Coronary artery (tissue), 2 donors: Measurements from ENCODE around the gene TIMP1.

ENCODE experiments used
- DNase-seq: peaks from one replicate; pipeline ENCODE4 v3.0.0-alpha.2; 2017; ENCODE audit warnings: low spot score
- H3K27ac ChIP-seq, 2 donors: fragments of 200-600 bp; sonication (generic); one replicate each; pipeline ENCODE4 v1.5.1; 2016 to 2019
- H3K4me3 ChIP-seq: fragments of 200-600 bp; sonication (generic); 2 replicates; pipeline ENCODE4 v1.5.1; 2016; ENCODE audit warnings: mild to moderate bottlenecking, moderate library complexity
- TF ChIP-seq, protein P1 (sequence below): fragments of 200-600 bp; sonication (generic); IDR thresholded peaks from one replicate; pipeline ENCODE4 v1.5.1; 2019; ENCODE audit warnings: antibody characterized with exemption

The TIMP1 gene

GRCh38 chrX:47581731-47582647, at the start of gene TIMP1:
TIMP1 (plus strand) TSS chrX:47582436; CDS start chrX:47583416, 980 bp downstream.
- TF ChIP-seq, protein P1, sequence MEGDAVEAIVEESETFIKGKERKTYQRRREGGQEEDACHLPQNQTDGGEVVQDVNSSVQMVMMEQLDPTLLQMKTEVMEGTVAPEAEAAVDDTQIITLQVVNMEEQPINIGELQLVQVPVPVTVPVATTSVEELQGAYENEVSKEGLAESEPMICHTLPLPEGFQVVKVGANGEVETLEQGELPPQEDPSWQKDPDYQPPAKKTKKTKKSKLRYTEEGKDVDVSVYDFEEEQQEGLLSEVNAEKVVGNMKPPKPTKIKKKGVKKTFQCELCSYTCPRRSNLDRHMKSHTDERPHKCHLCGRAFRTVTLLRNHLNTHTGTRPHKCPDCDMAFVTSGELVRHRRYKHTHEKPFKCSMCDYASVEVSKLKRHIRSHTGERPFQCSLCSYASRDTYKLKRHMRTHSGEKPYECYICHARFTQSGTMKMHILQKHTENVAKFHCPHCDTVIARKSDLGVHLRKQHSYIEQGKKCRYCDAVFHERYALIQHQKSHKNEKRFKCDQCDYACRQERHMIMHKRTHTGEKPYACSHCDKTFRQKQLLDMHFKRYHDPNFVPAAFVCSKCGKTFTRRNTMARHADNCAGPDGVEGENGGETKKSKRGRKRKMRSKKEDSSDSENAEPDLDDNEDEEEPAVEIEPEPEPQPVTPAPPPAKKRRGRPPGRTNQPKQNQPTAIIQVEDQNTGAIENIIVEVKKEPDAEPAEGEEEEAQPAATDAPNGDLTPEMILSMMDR, result no peak
- peak within 1 kb of the TSS; percentile 83 for H3K4me3 ChIP-seq
- peak within 1 kb of the TSS; percentile 59 to 93 for H3K27ac ChIP-seq
- peak; percentile 93 for DNase-seq

DNA sequence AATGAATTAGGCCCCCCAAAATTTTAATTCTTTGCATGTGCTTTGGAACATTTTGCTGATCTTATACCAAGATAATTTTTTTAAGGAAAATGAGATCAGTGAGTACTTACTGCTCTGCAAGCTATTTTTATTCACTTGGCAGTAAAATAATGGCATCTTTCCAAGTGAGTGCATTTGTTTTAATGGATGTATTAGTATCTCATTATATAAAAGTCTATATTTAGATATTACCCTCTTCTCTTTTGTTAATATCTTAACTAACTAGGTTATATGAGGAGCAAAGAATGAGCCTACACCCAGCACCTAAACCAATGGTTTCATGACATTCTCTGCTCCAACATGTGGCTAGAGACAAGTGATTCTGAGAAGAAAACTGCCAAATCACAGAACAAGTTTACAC, 42.4 kb upstream of the TIMP1 start:
- TF ChIP-seq, protein P1, result no peak
- Histone ChIP-seq H3K27ac (peak overlapping the region in 1 of 2 donors; percentile 59), H3K4me3 (no peak overlapping the region)
- no peak for DNase-seq

DNA sequence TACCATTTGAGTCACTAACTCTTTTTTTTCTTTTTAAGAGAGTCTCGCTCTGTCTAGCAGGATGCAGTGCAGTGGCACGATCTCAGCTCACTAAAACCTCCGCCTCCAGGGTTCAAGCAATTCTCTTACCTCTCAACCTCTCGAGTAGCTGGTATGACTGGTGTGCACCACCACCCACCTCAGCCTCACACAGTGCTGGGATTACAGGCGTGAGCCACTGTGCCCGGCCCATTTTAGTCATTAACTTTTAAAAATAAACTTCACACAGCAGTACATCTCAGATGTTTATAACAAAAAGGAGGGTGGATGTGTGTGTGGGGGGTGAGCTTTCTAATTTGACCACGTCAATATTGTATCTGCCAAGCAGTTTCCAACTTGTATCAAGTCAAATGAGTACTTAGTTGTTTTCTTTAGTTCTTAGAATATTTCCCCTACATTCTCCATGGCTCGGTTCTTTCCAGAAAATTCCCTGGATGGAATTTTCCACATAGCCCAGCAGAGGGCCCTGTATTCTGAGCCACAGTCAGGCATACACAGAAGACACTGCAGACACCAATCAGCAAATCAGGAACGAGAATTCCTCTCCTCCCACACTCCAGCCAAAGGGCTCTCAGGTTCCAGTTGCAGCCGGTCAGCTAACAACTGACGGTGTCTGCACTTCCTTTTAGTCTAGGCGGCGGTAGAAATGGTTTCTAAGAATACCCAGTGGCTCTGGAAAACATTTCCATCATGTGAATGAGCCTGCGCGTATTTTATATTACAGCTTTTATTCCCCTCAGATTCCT, 41.3 kb upstream of the TIMP1 start:
- DNase-seq, result peak; percentile 85
- TF ChIP-seq, protein P1, result peak; percentile 35
- Histone ChIP-seq H3K27ac (peak overlapping the region; percentile 46 to 82), H3K4me3 (no peak overlapping the region)

- Histone ChIP-seq H3K27ac (no peak overlapping the region), H3K4me3 (no peak overlapping the region)
- TF ChIP-seq, protein P1, result no peak
- DNase-seq, result no peak
Measured at GRCh38 chrX:47543496-47543895, 38.7 kb upstream of the TIMP1 start.

DNA sequence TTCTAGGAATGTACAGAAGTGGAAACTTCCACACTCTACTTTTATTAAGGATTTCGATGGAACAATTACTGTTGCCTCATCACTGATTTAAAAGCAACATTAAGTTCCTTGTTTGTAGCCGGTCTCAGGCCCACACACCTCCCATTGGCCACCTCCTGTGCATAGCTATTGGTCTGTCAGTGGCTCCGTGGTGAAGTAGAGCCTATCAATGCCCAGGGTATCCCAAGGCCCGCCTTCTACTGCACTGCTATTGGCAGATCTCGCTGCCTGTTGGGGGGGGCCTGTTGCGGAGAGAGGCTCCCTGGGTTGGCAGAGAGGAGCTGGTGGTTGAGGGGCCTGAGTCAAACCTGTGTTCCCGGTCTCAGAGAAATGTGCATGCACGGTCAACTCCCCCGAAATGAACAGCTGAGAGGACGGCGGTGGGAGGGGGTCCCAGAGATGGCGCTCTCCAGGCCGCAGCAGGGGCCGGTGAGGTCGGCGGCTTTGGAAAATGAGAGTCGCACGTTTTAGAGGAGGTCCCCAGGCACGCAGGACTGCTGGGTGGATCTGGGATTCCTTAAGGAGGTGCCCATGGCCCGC, 26.1 kb upstream of the TIMP1 start:
- DNase-seq, result peak; percentile 94
- H3K4me3 ChIP-seq, result peak overlapping the region; percentile 68
- TF ChIP-seq, protein P1, result no peak
- peak overlapping the region; percentile 69 to 92 for H3K27ac ChIP-seq

- DNase-seq, result no peak
- H3K4me3 ChIP-seq, result no peak overlapping the region
- TF ChIP-seq, protein P1, result no peak
- H3K27ac ChIP-seq, result no peak overlapping the region
Measured at GRCh38 chrX:47558436-47558835, 23.8 kb upstream of the TIMP1 start.
